ENCODE measurements around the gene AP3B2. TPM values are rescaled to one million over a fixed set of nuclear protein-coding genes. Genes with fewer than 3 reads are reported as not detected.
"Not testable (repeated sequence)": the region's sequence is repeated elsewhere in the genome, so short reads cannot be mapped to it uniquely, and the experiment has no call there.

AP3B2 gene
- total RNA-seq, 3 donors from 2014 or later = 0.67 to 5.4 (median 1.9) TPM

GRCh38 chr15:82647045-82647834 lies 62.4 kb downstream of the AP3B2 start, which contains the start of gene CPEB1:
Gene CPEB1, minus strand, starts transcription at chr15:82647363. Its CDS starts 18,904 bp downstream, at chr15:82628459.
- ATAC-seq (peak; percentile 67), DNase-seq (peak in 2 of 3 donors; percentile 15 to 52)
- peaks cover 8% of the 10 kb centered on the region for H3K4me1 ChIP-seq (ENCODE audit: low read depth)
- no peak for TF ChIP-seq CTCF (IDR thresholded peaks at IDR 0.05)
- H3K9me3 ChIP-seq = no peaks in the 10 kb centered on the region
- H3K4me3 ChIP-seq = no peak within 1 kb of the TSS
- no peaks in the 10 kb centered on the region for H3K36me3 ChIP-seq (ENCODE audit: low read depth)
- intact Hi-C loops (cut with DNase I, micrococcal nuclease) = no loop called here

GRCh38 chr15:82646250-82647044 lies 63.2 kb downstream of the AP3B2 start:
- H3K4me1 ChIP-seq (ENCODE audit: low read depth) = peaks cover 8% of the 10 kb centered on the region
- TF ChIP-seq CTCF (IDR thresholded peaks at IDR 0.05) = no peak
- intact Hi-C loops (cut with DNase I, micrococcal nuclease) = no loop called here
- H3K4me3 ChIP-seq = no peak overlapping the region
- DNase-seq (no peak), ATAC-seq (no peak)
- no peaks in the 10 kb centered on the region for H3K9me3 ChIP-seq
- H3K36me3 ChIP-seq (ENCODE audit: low read depth) = no peaks in the 10 kb centered on the region

- ATAC-seq; H3K4me3 ChIP-seq; H3K9me3 ChIP-seq; intact Hi-C loops (cut with DNase I, micrococcal nuclease); H3K4me1 ChIP-seq (ENCODE audit: low read depth); H3K36me3 ChIP-seq (ENCODE audit: low read depth); DNase-seq: not testable (repeated sequence)
Measured at GRCh38 chr15:82644967-82645852, 64.5 kb downstream of the AP3B2 start.

- TF ChIP-seq CTCF (IDR thresholded peaks at IDR 0.05) = no peak
- ATAC-seq = no peak
- intact Hi-C loops (cut with DNase I, micrococcal nuclease) = no loop called here
- DNase-seq = no peak
- H3K4me3 ChIP-seq = no peak overlapping the region
- no peaks in the 10 kb centered on the region for H3K36me3 ChIP-seq (ENCODE audit: low read depth)
- no peaks in the 10 kb centered on the region for H3K9me3 ChIP-seq
- peaks cover 8% of the 10 kb centered on the region for H3K4me1 ChIP-seq (ENCODE audit: low read depth)
Measured at GRCh38 chr15:82643992-82644391, 65.7 kb downstream of the AP3B2 start.

- no peak for TF ChIP-seq CTCF (IDR thresholded peaks at IDR 0.05)
- Histone ChIP-seq H3K36me3 (ENCODE audit: low read depth) (no peaks in the 10 kb centered on the region), H3K4me1 (ENCODE audit: low read depth) (peaks cover 8% of the 10 kb centered on the region), H3K9me3 (no peaks in the 10 kb centered on the region), H3K4me3 (no peak overlapping the region)
- no peak for DNase-seq
- intact Hi-C loops (cut with DNase I, micrococcal nuclease) = no loop called here
- no peak for ATAC-seq
Measured at GRCh38 chr15:82642656-82643055, 67.0 kb downstream of the AP3B2 start.
